ENCODE results near the gene BTBD6.

- TF ChIP-seq EZH2 (IDR thresholded peaks at IDR 0.05; ENCODE audit: low read length, missing control alignments) = no peak
- no peak for TF ChIP-seq CTCF (conservative IDR thresholded peaks at IDR 0.05 in 1 of 2, IDR thresholded peaks at IDR 0.05 in 1 of 2; ENCODE audit: low read depth in 1 of 2, low read length in 2 of 2)
These were observed 38.7 kb upstream of the BTBD6 start for GRCh38 chr14:105209646-105210045.
